T1000 (cell line): ENCODE data around the gene MECR.
"Not testable (repeated sequence)": the region's sequence is repeated elsewhere in the genome, so short reads cannot be mapped to it uniquely, and the experiment has no call there.

Source experiments
- DNase-seq: peaks from one replicate; lab custom pipeline; 2025; ENCODE audit warnings: mixed read lengths; lab: John Stamatoyannopoulos, UW

The MECR gene

DNA sequence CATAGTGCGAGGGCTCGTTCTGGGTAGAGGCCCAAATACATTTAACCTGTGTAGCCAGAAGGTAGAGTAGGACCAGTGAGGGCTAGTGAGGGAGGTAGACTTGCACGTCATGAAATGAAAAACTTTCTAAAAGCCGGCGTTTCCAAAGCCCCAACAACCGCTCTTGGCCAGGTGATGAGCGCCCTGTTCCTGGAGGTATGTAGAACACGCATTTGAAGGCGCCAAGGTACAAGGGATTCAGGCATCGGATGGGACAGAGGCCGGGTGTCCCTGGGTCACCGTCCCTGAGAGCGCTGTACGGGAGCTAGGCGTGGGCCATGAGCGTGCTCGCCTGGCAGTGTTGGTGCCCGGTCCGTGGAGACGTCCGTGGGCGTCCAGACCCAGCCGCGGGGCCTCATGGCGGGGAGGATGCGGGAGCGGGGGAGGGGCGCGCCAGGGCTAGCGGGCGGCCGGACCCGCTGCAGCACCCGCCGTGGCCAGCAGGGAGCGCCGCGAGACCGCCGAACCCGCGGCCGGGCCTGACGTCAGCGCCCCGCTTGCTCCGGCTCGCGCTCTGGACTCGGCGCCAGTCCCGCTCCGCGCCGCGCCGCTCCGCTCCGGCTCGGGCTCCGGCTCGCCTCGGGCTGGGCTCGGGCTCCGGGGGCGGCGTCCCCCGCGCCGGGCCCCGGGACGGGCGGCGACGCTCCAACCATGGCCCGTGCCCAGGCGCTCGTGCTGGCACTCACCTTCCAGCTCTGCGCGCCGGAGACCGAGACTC, 5.4 kb upstream of the MECR start, which contains the start of gene PTPRU:
Gene PTPRU (plus strand): TSS at position 568 of the 757 bp plus-strand sequence. CDS start 123 bp downstream, at position 691.
- peak; percentile 72 for DNase-seq

DNA sequence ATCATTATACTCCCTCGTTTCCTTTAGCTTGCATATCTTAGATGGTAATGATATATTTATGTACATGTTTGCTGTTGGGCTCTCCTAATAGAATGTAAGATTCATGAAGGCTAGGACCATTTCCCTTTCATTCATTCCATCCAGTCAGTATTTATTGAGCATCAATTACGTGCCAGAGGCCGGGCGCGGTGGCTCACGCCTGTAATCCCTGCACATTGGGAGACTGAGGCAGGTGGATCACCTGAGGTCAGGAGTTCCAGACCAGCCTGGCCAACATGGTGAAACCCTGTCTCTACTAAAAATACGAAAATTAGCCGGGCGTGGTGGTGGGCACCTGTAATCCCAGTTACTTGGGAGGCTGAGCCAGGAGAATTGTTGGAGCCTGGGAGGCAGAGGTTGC, 4.1 kb upstream of the MECR start:
- DNase-seq, result not testable (repeated sequence)

- DNase-seq, result no peak
These were observed 3.7 kb upstream of the MECR start for GRCh38 chr1:29234471-29234870.

GRCh38 chr1:29233693-29234092, 3.0 kb upstream of the MECR start:
- no peak for DNase-seq

- no peak for DNase-seq
These were observed 1.7 kb upstream of the MECR start for GRCh38 chr1:29232387-29232786.

GRCh38 chr1:29230204-29230552, 556 bp downstream of the MECR start:
- no peak for DNase-seq

GRCh38 chr1:29227511-29227910, 3.2 kb downstream of the MECR start:
- no peak for DNase-seq

DNA sequence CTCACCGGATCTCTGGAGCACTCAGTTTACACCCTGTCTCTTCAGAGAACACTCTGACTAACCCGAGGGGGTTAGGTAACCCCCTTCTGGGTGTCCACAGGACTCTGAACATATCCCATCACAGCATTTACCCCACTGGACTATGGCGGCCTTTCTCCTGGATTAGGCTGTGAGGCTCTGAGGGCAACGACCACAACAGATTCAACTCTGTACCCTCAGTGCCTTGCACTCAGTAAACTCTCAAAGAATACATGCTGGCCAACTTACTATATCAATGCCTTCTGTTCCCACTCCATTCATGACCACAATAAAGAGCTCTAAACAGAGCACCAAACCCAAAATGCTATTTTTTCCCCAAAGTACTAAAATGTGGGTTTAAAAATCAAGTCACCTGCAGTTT, 5.4 kb downstream of the MECR start:
- no peak for DNase-seq

DNA sequence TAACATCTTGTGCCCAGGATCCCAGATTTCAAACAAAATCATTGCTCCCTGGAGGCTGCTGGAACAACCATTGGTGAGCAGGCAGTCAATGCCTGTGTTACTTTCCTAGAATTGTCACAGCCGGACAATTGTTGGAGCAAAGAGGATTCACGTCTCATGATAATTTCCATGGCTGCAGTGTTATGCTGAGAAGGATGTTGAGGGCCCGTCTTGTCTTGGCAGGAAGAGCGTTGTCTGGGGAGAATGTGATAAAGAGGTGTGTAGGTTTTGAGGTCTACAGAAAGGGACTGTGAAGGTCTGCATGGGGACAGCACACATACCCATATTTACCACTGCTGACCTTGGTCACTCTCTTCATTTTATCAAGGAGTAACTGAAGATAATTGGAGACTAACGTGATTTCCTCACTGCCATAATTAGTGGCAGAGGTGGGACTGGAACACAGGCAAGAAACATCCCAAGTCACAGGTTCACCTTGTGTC, 6.3 kb downstream of the MECR start:
- no peak for DNase-seq

DNA sequence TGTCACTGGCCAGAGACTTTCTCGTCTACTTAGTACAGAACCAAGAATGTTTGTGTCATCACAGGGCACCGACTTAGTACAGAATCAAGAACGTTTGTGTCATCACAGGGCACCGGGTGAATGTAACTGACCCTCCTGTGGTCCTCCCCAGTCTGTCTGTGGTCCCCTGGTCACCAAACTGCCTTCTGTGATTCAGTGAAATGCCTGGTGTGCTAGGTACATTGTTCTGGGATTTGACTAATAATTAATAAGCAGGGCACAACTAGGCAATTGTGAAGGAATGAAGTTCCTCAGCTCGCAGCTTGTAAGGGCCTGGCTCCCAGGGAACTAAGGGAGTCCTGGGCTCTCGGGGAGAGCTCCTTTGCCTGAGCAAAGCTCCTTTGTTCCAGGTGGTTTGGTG, 7.2 kb downstream of the MECR start:
- no peak for DNase-seq

DNA sequence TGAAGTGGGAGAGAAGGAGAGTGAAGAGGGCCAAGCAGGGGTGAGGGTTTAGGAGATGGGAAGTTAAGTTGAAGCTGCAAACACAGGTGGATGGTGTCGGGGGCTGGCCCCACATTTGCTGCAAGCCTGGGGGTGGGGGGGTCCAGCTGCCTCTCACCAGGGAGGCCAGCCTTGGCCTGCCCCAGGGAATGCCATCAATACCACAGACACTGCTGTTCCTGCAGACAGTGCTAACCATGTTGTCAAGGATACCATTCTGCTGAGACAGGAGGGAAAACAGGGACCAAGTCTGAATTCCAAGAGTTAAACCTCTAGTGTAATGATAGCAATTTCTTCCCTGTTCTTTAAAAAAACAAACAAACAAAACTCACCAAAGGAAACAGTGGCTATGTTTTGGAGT, 8.0 kb downstream of the MECR start:
- DNase-seq, result no peak

- DNase-seq, result not testable (repeated sequence)
These were observed 8.5 kb downstream of the MECR start for GRCh38 chr1:29222260-29222659.

- no peak for DNase-seq
These were observed 9.4 kb downstream of the MECR start for GRCh38 chr1:29221296-29221695.

DNA sequence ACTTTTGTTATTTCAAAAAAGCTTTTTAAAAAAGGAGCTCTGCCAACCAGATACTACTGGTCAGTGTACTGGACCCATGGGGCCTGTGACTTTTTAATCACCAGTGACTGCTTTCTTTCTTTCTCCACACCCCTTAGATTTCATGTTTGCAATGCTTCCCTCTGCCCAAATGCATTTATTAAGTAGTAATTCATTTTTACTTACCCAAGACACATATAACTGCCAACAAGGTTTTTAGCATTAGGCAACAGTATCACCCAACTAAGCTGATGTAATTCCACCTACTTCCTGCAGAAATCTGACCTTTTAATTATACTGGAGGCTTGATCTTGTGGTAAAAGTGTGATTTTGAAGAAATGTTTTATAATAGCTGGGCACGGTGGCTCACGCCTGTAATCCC, 12.5 kb downstream of the MECR start:
- DNase-seq, result no peak

DNA sequence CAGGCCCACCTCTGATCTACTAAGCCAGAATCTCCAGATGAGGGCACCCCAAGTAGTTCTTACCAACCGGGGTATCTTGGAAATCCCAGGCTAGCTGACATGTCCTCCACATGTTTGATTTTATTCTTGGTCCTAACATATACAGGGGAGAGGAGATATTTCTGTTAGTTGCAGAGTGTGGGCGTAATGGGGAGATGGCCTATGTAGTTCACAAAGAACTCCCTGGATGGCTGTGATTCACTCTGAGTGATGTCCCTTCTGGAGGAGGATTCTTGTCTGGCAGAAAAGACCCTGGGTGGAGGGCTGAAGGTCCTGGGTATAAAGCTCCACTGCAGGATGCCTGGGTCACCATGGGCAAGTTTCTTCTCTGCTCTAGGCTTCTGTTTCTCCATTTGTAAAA, 13.1 kb downstream of the MECR start:
- no peak for DNase-seq

GRCh38 chr1:29213055-29213454, 17.7 kb downstream of the MECR start:
- DNase-seq, result no peak

DNA sequence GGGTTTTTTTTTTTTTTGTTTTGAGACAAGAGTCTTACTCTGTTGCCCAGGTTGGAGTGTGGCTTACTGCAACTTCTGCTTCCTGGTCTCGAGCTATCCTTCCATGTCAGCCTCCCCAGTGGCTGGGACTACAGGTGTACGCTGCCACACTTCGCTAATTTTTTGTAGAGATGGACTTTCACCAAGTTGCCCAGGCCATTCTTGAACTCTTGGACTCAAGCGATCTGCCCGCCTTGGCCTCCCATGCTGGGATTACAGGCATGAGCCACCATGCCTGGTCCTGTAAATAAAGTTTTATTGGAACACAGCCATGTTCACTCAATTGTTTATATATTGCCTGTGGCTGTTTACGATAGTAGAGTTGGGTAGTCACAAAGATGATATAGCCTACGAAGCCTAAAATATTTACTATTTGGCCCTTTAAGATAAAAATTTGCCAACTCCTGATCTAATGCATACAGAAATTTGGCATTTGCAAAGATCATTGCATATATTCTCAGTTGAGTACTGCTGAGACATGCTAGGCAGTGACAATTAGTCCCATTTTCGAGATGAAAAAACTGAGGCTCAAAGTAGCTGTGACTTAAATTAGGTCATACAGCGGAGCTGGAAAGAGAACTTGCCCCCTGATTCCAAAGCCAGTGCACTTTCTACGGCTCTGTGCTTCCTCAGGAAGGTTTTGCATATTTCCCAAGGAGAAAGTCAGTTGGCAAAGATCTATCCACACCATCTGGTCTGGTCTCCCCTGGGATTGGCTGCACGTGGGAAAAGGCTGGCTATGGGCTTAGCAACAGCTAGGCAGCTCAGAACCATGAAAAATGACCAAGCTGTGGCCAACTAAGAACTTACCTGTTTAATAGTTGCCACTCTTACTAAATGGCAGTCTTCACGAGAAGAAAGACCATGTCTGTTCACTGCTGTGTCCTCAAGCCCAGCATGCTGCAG, 19.4 kb downstream of the MECR start:
- DNase-seq, result no peak

GRCh38 chr1:29210278-29211085, 20.3 kb downstream of the MECR start:
- DNase-seq, result no peak

GRCh38 chr1:29209173-29209572, 21.6 kb downstream of the MECR start:
- DNase-seq, result no peak

GRCh38 chr1:29208442-29208841, 22.3 kb downstream of the MECR start:
- no peak for DNase-seq

DNA sequence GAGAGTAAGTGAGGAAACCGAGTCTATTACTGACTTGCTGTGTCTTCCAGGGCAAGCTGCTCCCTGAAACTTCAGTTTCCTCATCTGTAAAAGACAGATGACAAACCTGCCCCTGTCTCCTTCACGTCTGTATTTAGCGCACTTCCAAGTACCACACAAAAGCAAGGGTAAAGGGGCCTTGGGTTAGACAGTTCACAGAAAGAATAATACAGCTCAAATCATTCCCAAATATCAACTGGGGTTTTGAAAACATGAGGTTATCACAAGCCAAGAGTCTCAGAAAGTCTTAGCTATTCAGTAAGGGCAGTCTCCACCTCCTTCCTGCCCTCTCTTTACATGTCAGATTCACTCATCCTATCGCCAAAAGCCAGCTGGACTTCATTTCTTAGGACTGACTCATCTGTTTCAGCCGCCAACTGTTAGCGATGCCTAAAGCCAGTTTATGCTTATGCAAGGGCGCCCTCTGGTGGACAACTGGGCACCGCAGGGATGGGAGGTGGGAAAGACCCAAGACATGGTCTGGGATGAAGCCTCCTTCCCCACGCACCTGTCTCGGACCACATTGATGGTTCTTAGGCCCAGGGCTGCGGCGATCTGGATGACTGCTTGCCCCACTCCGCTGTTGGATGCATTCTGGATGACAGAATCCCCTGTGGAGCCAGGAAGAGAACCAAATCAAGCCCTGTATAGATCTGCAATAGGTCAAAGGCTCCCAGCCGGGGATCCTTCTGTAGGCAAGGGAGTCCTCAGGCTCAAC, 28.0 kb downstream of the MECR start:
- peak; percentile 91 for DNase-seq
